ENCODE results near the gene ENTREP1.
"Not testable (repeated sequence)": the region's sequence is repeated elsewhere in the genome, so short reads cannot be mapped to it uniquely, and the experiment has no call there.

ENTREP1 gene

GRCh38 chr9:69411931-69412740, 87.1 kb downstream of the ENTREP1 start:
- DNase-seq (ENCODE audit: low read depth) = no peak

- no peak for DNase-seq (ENCODE audit: low read depth)
These were observed 87.7 kb downstream of the ENTREP1 start for GRCh38 chr9:69412741-69413150.

DNA sequence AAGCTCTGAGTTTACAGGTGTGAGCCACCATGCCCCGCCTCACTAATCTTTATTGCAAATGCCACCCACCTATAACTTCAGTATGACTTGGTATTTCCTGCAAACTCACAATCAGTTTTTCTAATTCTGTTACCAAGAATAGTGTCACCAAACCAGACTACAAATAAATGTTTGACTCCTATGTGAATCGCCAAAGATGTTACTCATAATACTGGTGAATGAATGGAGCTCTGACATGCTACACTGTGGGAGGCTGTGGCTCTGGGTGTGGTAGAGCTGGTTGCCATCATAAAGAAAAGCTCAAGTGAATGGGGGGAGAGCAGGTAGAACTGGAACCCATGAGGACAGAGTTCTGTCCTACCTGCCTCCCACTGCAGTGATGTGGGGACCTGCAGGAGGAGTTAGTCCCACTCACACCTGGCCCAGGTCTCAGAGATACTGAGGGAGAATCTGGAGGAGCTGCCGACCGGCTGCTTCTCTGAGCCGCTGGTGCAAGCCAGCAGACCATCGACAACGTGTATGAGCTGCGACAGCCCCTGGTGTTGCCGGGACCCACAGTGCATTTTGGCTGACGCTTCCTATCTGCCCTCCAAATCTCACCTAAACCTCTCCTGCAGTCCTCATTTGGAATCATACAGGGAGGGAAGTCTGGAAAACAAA, 95.7 kb downstream of the ENTREP1 start:
- no peak for DNase-seq (ENCODE audit: low read depth)

DNA sequence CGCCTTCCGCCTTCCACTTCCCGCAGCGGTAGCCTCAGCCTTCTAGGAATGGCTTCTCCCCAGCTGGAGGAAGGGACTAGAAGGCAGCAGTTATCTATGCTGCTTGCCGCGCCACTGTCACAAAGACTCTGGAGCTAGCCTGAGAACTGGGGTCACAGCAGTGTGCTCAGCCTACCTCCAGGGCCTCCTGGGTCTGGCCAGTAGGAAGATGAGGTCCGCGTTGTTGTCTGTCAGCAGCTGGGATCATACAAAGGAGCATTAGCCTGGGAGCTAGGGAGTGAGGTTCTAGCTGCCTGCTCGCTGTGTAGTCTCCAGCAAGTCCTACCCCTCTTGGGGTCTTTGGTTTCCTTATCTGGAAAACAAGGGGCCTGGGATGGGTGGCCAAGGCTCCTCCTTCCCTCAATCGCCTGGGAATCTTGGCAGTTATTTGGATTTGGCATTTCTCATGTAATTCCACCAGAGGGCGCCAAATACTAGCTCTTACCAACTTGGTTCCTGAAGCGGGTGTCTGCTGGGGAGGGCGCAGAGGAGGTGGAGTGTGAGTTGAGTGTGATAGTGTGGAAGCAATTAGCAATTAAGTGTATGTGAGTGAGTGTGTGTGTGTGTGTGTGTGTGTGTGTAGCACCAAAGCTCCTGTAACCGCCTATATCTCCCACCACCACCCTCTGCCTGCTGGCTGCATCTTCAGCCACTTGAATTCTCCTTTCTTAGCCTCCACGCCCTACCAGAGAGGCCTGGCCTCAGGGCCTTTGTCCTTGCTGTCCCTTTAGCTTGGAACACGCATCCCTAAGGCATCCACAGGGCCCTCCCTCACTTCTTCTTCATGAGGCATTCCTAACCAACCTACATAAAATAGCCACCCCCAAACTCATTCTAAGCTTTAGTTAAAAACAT, 97.1 kb downstream of the ENTREP1 start:
- no peak for DNase-seq (ENCODE audit: low read depth)

GRCh38 chr9:69425136-69425801, 100.3 kb downstream of the ENTREP1 start:
- DNase-seq (ENCODE audit: low read depth) = no peak

DNA sequence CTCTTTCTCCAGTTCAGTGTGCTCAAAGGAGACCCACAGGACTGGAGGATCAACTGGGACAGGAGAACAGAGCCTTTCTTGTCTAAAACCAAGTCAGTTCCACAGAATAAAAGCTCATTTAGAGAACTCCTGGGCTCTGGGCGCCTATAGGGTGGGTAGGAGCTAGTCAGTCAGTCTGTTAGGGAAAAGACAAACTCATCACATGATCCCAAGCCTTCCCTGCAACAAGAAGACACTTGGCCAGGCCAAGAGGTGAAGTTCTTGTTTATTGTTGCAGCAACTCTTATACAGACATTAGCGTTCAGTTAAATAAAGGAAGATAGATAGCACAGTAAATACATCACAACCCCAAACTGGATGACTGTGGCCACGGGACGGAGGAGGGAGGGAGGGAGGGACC, 102.3 kb downstream of the ENTREP1 start:
- no peak for DNase-seq (ENCODE audit: low read depth)

DNA sequence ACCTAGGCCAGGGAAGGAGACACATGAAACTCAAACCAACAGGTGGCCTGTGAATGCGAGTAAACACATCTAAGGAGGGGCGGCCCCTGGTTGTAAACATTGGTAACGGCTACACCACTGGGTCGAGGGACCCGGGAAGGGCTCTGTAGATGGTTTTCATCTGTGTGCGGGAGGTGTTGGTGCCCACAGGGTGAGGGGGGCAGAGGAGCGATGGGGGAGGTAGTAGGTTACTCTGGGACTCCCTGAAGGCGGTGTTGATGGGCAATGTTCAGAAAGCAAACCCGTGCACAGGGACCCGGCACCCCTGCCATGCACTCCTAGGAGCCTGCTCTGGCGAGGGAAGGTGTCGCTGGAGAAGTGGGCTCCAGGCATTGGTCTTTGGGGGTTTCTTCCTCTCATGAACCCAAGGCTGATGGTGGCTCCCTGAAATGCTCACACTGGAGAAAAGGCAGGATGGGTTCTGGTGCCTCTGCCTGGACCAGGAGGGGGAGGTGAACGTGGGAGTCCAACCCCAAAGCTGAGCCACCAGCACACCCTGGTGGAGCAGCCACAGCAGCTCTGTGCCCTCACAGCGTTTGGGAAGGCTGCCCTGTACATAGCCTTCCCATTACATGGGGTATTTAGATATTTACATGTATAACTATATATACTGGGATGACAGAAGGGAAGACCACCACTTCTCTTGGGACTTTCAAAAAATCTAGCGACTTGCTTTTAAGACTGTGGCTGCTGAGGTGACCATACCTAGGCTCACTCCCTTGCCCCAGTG, 103.2 kb downstream of the ENTREP1 start:
- DNase-seq (ENCODE audit: low read depth) = no peak

GRCh38 chr9:69429281-69429680, 104.3 kb downstream of the ENTREP1 start:
- DNase-seq (ENCODE audit: low read depth) = no peak

DNA sequence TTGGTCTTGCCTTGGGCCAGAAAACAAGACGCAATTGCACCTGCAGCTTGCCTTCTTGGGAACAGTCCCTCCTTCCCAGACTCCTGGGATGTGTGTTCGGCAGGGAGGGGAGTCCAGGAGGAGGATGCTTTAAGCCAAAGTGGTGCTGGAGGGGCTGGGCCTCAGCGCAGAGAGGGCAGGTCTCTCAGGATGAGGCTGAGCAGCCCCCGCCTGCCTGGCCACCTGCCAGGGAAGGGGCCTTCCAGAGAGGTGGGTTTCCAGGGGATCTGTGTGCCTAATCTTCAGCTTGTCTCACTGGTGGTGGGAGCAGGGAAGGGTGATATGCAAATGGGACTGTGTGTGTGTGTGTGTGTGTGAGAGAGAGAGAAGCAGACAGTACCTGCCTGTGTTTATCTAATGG, 105.2 kb downstream of the ENTREP1 start:
- DNase-seq (ENCODE audit: low read depth) = no peak

- DNase-seq (ENCODE audit: low read depth) = no peak
These were observed 106.2 kb downstream of the ENTREP1 start for GRCh38 chr9:69431203-69431602.

DNA sequence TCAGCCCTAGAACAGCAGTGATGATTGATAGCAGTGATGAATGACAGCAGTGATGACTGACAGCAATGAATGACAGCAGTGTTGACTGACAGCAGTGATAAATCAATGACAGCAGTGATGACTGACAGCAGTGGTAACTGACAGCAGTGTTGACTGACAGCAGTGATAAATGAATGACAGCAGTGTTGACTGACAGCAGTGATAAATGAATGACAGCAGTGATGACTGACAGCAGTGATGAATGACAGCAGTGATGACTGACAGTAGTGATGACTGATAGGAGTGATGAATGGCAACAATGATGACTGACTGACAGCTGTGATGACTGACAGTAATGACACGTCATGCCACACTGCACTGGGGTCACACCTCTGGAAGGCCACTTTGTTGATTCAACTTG, 106.8 kb downstream of the ENTREP1 start:
- no peak for DNase-seq (ENCODE audit: low read depth)

- DNase-seq (ENCODE audit: low read depth) = no peak
These were observed 107.6 kb downstream of the ENTREP1 start for GRCh38 chr9:69432623-69433022.

DNA sequence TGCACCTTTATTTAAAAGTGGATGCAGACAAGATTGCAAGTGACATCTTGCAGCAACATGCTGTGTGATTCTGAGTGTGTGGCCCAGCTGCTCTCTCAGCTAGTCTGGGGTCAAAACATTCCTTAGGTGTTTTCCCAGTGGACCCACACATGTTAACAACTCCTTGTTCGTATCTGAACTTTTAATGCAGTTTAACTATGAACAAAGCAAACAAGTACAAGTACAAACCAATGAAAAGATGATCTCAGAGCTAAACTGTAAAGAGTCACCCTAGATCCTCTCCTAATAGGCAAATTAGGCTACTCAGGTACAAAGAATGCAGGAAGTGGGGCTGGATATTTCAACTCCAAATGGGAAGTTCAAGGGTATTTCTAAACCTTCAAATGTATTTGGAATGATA, 108.4 kb downstream of the ENTREP1 start:
- DNase-seq (ENCODE audit: low read depth) = no peak

GRCh38 chr9:69433968-69434367, 109.0 kb downstream of the ENTREP1 start:
- no peak for DNase-seq (ENCODE audit: low read depth)

DNA sequence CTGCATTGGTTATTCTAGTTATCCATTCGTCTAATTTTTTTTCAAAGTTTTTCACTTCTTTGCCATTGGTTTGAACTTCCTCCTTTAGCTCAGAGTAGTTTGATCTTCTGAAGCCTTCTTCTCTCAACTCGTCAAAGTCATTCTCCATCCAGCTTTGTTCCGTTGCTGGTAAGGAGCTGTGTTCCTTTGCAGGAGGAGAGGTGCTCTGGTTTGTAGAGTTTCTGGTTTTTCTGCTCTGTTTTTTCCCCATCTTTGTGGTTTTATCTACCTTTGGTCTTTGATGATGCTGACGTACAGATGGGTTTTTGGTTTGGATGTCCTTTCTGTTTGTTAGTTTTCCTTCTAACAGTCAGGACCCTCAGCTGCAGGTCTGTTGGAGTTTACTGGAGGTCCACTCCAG, 114.6 kb downstream of the ENTREP1 start:
- DNase-seq (ENCODE audit: low read depth) = not testable (repeated sequence)

- DNase-seq (ENCODE audit: low read depth) = not testable (repeated sequence)
These were observed 115.4 kb downstream of the ENTREP1 start for GRCh38 chr9:69440254-69440955.
